ENCODE data around the gene EXOSC5.

DNA sequence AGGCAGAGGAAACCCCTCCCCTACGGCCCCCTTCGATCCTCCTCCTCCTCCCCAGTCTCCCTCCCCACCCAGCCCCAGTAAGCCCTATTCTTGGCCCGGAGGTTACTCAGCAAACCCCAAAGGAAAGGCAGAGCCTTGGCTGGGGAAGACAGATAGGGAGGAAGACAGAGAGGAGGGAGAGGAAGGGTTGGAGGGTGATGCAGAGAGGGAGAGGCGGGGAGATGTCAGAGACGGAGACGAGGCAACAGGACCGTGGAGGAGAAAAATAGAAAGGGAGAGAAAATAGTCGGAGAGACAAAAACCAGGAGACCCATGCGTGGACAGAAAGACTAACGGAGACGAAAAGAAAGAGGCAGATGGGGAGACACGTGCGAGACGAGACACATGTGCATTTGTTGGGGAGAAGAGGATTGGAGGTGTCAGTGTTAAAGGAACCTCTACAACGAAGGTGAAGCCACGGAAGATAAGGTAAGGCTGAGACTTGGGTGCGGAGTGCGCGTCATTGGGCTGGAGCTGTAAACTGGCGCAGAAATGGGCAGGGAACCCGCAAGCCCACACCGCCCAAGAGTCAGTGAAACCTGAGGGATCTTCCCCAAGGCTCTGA lies 46.3 kb downstream of the EXOSC5 start:
- TF ChIP-seq CTCF (IDR thresholded peaks at IDR 0.05; ENCODE audit: borderline replicate concordance, extremely low read depth, low read length, poor library complexity, severe bottlenecking) (no peak), EZH2 (IDR thresholded peaks at IDR 0.05; ENCODE audit: borderline replicate concordance, low read depth, low read length, severe bottlenecking) (no peak)
